ENCODE results near the gene PVALEF. TPM values are rescaled to one million over a fixed set of nuclear protein-coding genes. Genes with fewer than 3 reads are reported as not detected.

PVALEF gene
- total and polyA plus RNA-seq, 2 of the 8 experiments (the other 6 are each of a cell fraction or from before 2014, with no cell fraction given), result 0.03 TPM; not detected in 1

DNA sequence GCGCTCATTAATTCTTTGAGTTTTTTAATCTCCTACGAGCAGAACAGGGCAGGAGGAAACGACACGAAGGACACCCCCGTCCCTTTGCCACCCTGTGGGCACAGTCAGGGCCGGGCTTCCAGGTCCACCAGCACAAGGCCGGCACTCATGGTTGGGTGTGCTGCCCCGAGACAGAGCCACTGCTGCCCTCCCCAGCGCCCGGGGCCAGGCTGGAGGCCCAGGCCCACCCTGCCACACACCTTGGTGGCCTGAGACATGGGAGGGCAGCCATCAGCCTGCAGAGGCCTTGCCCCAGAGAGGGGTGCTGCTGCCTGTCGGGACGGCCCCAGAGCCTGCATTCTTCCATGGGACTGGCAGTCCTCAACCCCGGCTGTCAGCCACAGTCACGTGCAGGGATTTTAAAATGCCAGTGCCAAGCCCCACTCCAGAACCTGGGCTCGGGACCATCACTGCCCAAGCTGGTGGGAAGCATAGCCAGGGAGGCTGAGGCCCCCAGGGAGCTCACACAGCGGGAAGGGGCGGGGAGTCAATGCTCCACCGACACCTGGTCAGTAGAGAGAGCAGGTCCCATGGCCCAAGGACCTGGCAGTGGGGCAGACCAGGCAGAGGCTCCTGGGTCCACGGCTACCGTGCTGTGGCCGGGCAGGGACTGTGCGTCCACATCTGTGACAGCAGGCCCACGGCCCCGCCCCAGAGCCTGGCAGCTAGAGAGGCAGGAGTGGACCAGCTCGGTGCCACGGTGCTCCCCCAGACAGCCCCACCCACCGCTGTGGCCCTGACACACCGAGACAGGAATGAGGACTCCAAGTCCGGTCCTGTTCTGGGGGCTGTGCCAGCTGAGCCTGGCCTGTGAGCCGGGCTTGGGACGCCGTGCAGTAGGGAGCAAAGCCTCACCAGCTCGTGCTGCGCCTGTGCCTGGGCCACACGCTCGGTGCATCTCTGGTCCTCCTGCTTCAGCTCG, 29.9 kb downstream of the PVALEF start (continued):
- no peak for TF ChIP-seq FOSL1 (IDR thresholded peaks at IDR 0.05; ENCODE audit: insufficient read depth, low read depth, low read length)
- no peak for TF ChIP-seq SIRT6 (IDR thresholded peaks at IDR 0.05; ENCODE audit: low read length)
- no peak for TF ChIP-seq ASH2L (IDR thresholded peaks at IDR 0.05; ENCODE audit: low read length)
- TF ChIP-seq CTBP2 (IDR thresholded peaks at IDR 0.05; ENCODE audit: borderline replicate concordance, insufficient read depth, insufficient read length, low read length), result no peak
- no peak for TF ChIP-seq POLR2AphosphoS5 (IDR thresholded peaks at IDR 0.05; ENCODE audit: low read depth, low read length)
- TF ChIP-seq NANOG (IDR thresholded peaks at IDR 0.05; ENCODE audit: insufficient read depth, low read depth, low read length, poor library complexity, severe bottlenecking), result no peak
